ENCODE data around the gene ST3GAL3. TPM values are rescaled to one million over a fixed set of nuclear protein-coding genes. Genes with fewer than 3 reads are reported as not detected.
A peak's percentile ranks its signal among the peaks of the same experiment; 100 is the strongest.

Gene ST3GAL3
- total and polyA plus RNA-seq, 2 donors (not counting 3 experiments of a cell fraction or from before 2014, with no cell fraction given) = 14.3 to 35.8 TPM

- Histone ChIP-seq H3K4me1 (ENCODE audit: control insufficient read depth, extremely low read depth, insufficient read depth, low read length) (peaks cover 11% of the 10 kb centered on the region), H2AFZ (ENCODE audit: low read depth, low read length) (no peak overlapping the region), H3K27me3 (ENCODE audit: control insufficient read depth in 2 of 2, insufficient read depth in 2 of 2, low read length in 2 of 2) (no peaks in the 10 kb centered on the region), H3K9ac (replicated peaks; ENCODE audit: extremely low read depth, insufficient read depth, low read length) (no peak overlapping the region), H3K36me3 (ENCODE audit: control insufficient read depth in 2 of 2, extremely low read depth in 1 of 2, insufficient read depth in 2 of 2, low read length in 2 of 2) (peaks cover 0 to 14% of the 10 kb centered on the region in 2 experiments), H3K9me3 (replicated peaks; ENCODE audit: control insufficient read depth, insufficient read depth, low read length) (no peaks in the 10 kb centered on the region), H3K9me1 (replicated peaks; ENCODE audit: control insufficient read depth, extremely low read depth, insufficient read depth, low read length) (no peaks in the 10 kb centered on the region), H3K4me2 (ENCODE audit: insufficient read depth, low read length) (peak overlapping the region; percentile 44), H3K27ac (ENCODE audit: insufficient read depth, low read depth, low read length) (no peak overlapping the region), H3K4me3 (replicated peaks in 1 of 3; ENCODE audit: insufficient read depth in 1 of 3, low read depth in 1 of 3, low read length in 3 of 3) (no peak overlapping the region), H3K79me2 (ENCODE audit: control insufficient read depth, insufficient read depth, low read length) (peaks cover 4% of the 10 kb centered on the region), H4K20me1 (replicated peaks; ENCODE audit: control insufficient read depth, extremely low read depth, insufficient read depth, low read length) (no peaks in the 10 kb centered on the region)
- POLR2A ChIA-PET = interaction anchor here (0.7 to 1.4 kb wide), 2 partner anchors 62 to 319 kb away, joined by 3 read pairs; partner anchors contain the start of genes KDM4A and SLC6A9
- no peak for DNase-seq (ENCODE audit: low read depth, low spot score)
- no TSS peak for BruUV-seq (replicated peaks)
- dilution Hi-C loops (cut with MboI; ENCODE audit: extremely low pct_ligation_motif_present, low sequenced_read_pairs) = no loop called here
- intact Hi-C loops (cut with micrococcal nuclease) = loop anchor here (1.0 to 2.0 kb wide), 2 partner anchors 23 to 61 kb away; partner anchors contain the start of genes IPO13 and SLC6A9
- no peak for FAIRE-seq
- CTCF ChIA-PET = interaction anchor here (0.8 kb wide), 1 partner anchor 23 kb away, joined by 4 read pairs; no protein-coding TSS in a partner anchor
- no peak for TF ChIP-seq POLR2A (IDR thresholded peaks at IDR 0.05; ENCODE audit: low read depth, low read length)
- no peak for TF ChIP-seq JUN (IDR thresholded peaks at IDR 0.05; ENCODE audit: borderline replicate concordance, insufficient read depth, insufficient read length, low read depth)
- TF ChIP-seq FOS (IDR thresholded peaks at IDR 0.05; ENCODE audit: borderline replicate concordance, insufficient read depth, low read length) = no peak
- TF ChIP-seq MAX (IDR thresholded peaks at IDR 0.05; ENCODE audit: insufficient read depth, insufficient read length) = no peak
- TF ChIP-seq, protein P1, sequence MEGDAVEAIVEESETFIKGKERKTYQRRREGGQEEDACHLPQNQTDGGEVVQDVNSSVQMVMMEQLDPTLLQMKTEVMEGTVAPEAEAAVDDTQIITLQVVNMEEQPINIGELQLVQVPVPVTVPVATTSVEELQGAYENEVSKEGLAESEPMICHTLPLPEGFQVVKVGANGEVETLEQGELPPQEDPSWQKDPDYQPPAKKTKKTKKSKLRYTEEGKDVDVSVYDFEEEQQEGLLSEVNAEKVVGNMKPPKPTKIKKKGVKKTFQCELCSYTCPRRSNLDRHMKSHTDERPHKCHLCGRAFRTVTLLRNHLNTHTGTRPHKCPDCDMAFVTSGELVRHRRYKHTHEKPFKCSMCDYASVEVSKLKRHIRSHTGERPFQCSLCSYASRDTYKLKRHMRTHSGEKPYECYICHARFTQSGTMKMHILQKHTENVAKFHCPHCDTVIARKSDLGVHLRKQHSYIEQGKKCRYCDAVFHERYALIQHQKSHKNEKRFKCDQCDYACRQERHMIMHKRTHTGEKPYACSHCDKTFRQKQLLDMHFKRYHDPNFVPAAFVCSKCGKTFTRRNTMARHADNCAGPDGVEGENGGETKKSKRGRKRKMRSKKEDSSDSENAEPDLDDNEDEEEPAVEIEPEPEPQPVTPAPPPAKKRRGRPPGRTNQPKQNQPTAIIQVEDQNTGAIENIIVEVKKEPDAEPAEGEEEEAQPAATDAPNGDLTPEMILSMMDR (IDR thresholded peaks at IDR 0.05; ENCODE audit: extremely low read depth in 1 of 2, insufficient read depth in 1 of 2, low read depth in 1 of 2, low read length in 2 of 2) = no peak
- no peak for TF ChIP-seq MYC (IDR thresholded peaks at IDR 0.05; ENCODE audit: low read depth, low read length)
- no peak for TF ChIP-seq EZH2 (IDR thresholded peaks at IDR 0.05; ENCODE audit: borderline replicate concordance, low read depth, low read length, severe bottlenecking)
- TF ChIP-seq GATA2 (IDR thresholded peaks at IDR 0.05; ENCODE audit: insufficient read depth, insufficient read length, low read depth, low read length) = no peak
- TF ChIP-seq POLR2AphosphoS5 (IDR thresholded peaks at IDR 0.05; ENCODE audit: insufficient read depth, low read depth, low read length) = no peak
These were observed 262.0 kb downstream of the ST3GAL3 start for GRCh38 chr1:43969416-43969745.
